GM12892 (cell line): ENCODE results near the gene SGTB.

Experiments used
- POLR2AphosphoS5 ChIP-seq: IDR thresholded peaks from 2 replicates; pipeline ENCODE4 v1.6.1; 2011; ENCODE audit warnings: low read depth, low read length, control low read depth
- TAF1 ChIP-seq: IDR thresholded peaks from 2 replicates; pipeline ENCODE4 v1.6.1; 2011; ENCODE audit warnings: low read depth, mild to moderate bottlenecking, control low read depth, low read length, borderline replicate concordance

DNA sequence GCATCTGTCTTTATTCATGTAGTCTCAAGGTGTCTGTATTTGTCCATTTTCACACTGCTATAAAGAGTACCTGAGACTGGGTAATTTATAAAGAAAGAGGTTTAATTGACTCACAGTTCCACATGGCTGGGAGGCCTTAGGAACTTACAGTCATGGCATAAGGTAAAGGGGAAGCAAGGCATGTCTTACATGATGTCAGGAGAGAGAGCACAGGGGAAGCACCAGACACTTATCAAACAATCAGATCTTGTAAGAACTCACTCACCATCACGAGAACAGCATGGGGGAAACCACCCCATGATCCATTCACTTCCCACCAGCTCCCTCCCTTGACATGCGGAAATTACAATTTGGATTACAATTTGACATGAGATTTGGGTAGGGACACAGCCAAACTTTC is 44.3 kb upstream of the SGTB start:
- TF ChIP-seq TAF1 = no peak
- TF ChIP-seq POLR2AphosphoS5 = no peak
